ENCODE measurements around the gene ATG101. TPM values are rescaled to one million over a fixed set of nuclear protein-coding genes. Genes with fewer than 3 reads are reported as not detected.

The ATG101 gene
- 63.3 to 103 TPM (median 101 TPM) in 5 replicates for total RNA-seq (2022; extraction: Qiagen RNA extraction; ENCODE audit: low read depth)

GRCh38 chr12:52069327-52070184 lies at the start of gene ATG101:
Gene ATG101 (plus strand): TSS chr12:52069978. CDS start chr12:52073651, 3,673 bp downstream.

DNA sequence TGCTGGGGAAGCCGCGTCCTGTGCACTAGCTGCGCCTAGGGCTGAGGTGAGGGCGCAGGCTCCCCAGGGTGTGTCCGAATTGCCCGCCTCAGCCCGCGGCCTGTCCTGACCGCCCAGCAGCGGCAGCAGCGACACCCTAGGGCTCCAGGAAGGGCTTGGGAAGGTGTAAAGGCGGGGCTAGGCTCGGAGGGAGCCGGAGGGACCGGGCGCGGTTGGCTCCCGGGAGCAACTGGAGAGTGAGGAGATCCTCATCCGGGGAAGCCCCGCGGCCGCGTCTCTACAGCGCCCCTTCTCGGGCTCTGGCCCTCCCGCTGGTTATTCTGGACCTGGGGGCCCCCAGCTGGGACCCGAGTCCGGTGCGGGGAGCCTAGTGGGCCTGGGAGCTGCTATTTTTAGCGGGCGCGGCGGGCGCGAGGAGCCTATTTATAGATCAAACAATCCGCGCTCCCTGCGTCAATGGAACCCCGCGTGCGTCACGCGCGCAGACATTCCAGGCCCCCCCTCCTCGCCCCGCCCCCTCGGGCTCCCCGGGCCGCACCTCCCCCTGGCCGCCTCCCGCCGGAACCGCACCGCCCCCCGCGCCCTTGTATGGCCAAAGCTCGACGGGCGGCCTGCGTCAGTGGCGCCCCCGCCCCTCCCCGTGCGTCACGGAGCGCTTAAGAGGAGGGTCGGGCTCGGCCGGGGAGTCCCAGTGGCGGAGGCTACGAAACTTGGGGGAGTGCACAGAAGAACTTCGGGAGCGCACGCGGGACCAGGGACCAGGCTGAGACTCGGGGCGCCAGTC lies 18.8 kb upstream of the ATG101 start, which contains the start of gene NR4A1:
Gene NR4A1 (plus strand): TSS at position 685 of the 784 bp plus-strand sequence. CDS start 2,887 bp downstream, outside the sequence.

DNA sequence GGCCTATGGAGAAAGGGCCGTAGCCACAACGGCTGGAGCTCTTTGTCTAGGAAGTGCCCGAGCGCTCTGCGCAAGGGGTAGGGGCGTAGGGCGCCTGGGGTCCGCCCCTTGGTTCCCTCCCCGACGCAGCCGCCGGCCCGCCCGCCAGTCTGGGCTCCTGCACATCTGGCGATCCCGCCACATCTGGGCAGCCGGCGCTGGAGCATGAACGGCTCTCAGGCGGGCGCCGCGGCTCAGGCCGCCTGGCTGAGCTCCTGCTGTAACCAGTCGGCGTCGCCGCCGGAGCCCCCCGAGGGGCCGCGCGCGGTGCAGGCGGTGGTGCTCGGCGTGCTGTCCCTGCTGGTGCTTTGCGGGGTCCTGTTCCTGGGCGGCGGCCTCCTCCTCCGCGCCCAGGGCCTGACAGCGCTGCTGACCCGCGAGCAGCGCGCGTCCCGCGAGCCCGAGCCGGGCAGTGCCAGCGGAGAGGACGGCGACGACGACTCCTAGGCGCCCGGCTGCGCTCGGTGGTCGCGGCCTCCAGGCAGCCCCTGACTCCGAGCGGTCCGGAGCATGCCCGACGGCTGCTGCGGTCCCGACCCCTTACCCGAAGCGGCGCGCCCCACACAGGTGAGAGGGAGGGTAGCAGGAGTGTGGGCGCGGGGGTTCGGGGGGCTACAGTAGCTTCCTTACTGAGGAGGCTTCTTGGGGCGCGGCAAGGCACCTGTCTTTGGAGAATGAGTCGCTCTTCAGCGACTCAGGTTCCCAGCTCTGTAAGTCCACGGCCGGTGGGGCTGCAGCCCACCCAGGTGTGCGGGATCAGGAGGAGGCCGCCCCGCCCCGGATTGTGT lies 10.0 kb downstream of the ATG101 start, which contains the start of gene SMIM41:
Gene SMIM41 (plus strand): TSS at position 129 of the 827 bp plus-strand sequence. CDS start 76 bp downstream, at position 205.

Other genes with a start within 250 kb of the ATG101 start
- 0.14 to 0.36 TPM (median 0.34 TPM) in 5 replicates for gene FIGNL2, start 221.3 kb upstream of the ATG101 start, total RNA-seq (2022; extraction: Qiagen RNA extraction; ENCODE audit: low read depth)
- gene ANKRD33, start 181.9 kb upstream of the ATG101 start, total RNA-seq (2022; extraction: Qiagen RNA extraction; ENCODE audit: low read depth), result not detected in 5 replicates
- gene ACVRL1, start 162.5 kb upstream of the ATG101 start, total RNA-seq (2022; extraction: Qiagen RNA extraction; ENCODE audit: low read depth), result 0.05 TPM in 1 of 5 replicates, not detected in the others
- 12.5 to 18.8 TPM (median 15.8 TPM) in 5 replicates for gene ACVR1B, start 118.3 kb upstream of the ATG101 start, total RNA-seq (2022; extraction: Qiagen RNA extraction; ENCODE audit: low read depth)
- 0.25 to 0.58 TPM (median 0.49 TPM) in 5 replicates for gene TAMALIN, start 63.0 kb upstream of the ATG101 start, total RNA-seq (2022; extraction: Qiagen RNA extraction; ENCODE audit: low read depth)
- gene NR4A1, start 18.5 kb upstream of the ATG101 start, total RNA-seq (2022; extraction: Qiagen RNA extraction; ENCODE audit: low read depth), result 23.2 to 43.4 TPM (median 36.0 TPM) in 5 replicates
- gene SMIM41, start 9.7 kb downstream of the ATG101 start, total RNA-seq (2022; extraction: Qiagen RNA extraction; ENCODE audit: low read depth), result not detected in 5 replicates
- 37.5 to 66.0 TPM (median 57.9 TPM) in 5 replicates for gene KRT80, start 122.0 kb downstream of the ATG101 start, total RNA-seq (2022; extraction: Qiagen RNA extraction; ENCODE audit: low read depth)
- 3,669 to 5,808 TPM (median 4,897 TPM) in 5 replicates for gene KRT7, start 163.3 kb downstream of the ATG101 start, total RNA-seq (2022; extraction: Qiagen RNA extraction; ENCODE audit: low read depth)
- 32.5 to 48.5 TPM (median 46.2 TPM) in 5 replicates for gene KRT86, start 204.7 kb downstream of the ATG101 start, total RNA-seq (2022; extraction: Qiagen RNA extraction; ENCODE audit: low read depth)
- 2,470 to 4,224 TPM (median 3,729 TPM) in 5 replicates for gene KRT81, start 221.6 kb downstream of the ATG101 start, total RNA-seq (2022; extraction: Qiagen RNA extraction; ENCODE audit: low read depth)